K562 (cell line): ENCODE results near the gene ZNF143. TPM values are rescaled to one million over a fixed set of nuclear protein-coding genes. Genes with fewer than 3 reads are reported as not detected.

Experiments used
- ATAC-seq: fragments of 200-7000 bp; cut with Tn5 transposase; 3 replicates; pipeline ENCODE4 v1.9.1; 2020; ENCODE audit warnings: moderate library complexity
- BruUV-seq: library from RNA; stranded (reverse); fragments of 400-500 nt; replicated peaks from 2 replicates; lab custom pipeline; 2021; lab: Mats Ljungman, UMichigan
- CTCF ChIA-PET: fragments of 300-600 bp; formaldehyde crosslinking; extraction: SDS; loops from one replicate; lab custom pipeline; 2021; ENCODE audit warnings: low intra/inter-chr PET ratio; lab: Yijun Ruan, JAX
- POLR2A ChIA-PET: fragments of 300-600, 350-650 bp; sonication (Branson Sonifier 250); formaldehyde crosslinking; extraction: SDS; loops from one replicate; lab custom pipeline; 2021; ENCODE audit warnings: antibody characterized with exemption, inconsistent platforms; lab: Yijun Ruan, JAX
- DNase-seq, 4 experiments: peaks; one replicate each; pipeline versions ENCODE4 v3.0.0 to v3.0.0-alpha.2; 2011 to 2018; ENCODE audit warnings: low spot score in 3 of 4, mixed read lengths in 3 of 4; ENCODE audit errors: extremely low read depth in 1 of 4
- FAIRE-seq: peaks from 2 replicates; lab custom pipeline; 2011; peaks lifted over from hg19 to GRCh38; lab: Jason Lieb, UNC
- H2AFZ ChIP-seq: 2 replicates; pipeline ENCODE4 v1.6.0; 2011; ENCODE audit warnings: low read depth, low read length, control low read depth, inconsistent platforms
- H3K27ac ChIP-seq: fragments of 200-600 bp; 3 replicates; pipeline ENCODE4 v1.8.0; 2011; ENCODE audit warnings: low read depth, mild to moderate bottlenecking, control low read depth, inconsistent platforms, low read length, moderate library complexity, mixed read lengths; ENCODE audit errors: extremely low read depth
- H3K27me3 ChIP-seq, 2 experiments: fragments of 300-600 bp in 1 of 2; 2 replicates in 1 of 2; 3 replicates in 1 of 2; pipeline versions ENCODE4 v1.6.0 to v1.8.0; 2011; ENCODE audit warnings: inconsistent platforms in 2 of 2, low read length in 2 of 2, mild to moderate bottlenecking in 1 of 2, mixed read lengths in 1 of 2, moderate library complexity in 1 of 2; ENCODE audit not compliant: control insufficient read depth in 2 of 2, insufficient read depth in 2 of 2
- H3K36me3 ChIP-seq: fragments of 300-600 bp; 3 replicates; pipeline ENCODE4 v1.8.0; 2011; ENCODE audit warnings: mild to moderate bottlenecking, low read length, inconsistent platforms; ENCODE audit not compliant: control insufficient read depth, insufficient read depth
- H3K4me1 ChIP-seq, 2 experiments: fragments of 200-600 bp in 1 of 2; replicated peaks in 1 of 2; 2 replicates in 1 of 2; 3 replicates in 1 of 2; pipeline versions ENCODE4 v1.5.1 to v1.8.0; 2011; ENCODE audit warnings: inconsistent platforms in 2 of 2, low read length in 2 of 2, mild to moderate bottlenecking in 1 of 2, mixed read lengths in 1 of 2, moderate library complexity in 1 of 2; ENCODE audit not compliant: control insufficient read depth in 2 of 2, insufficient read depth in 2 of 2
- H3K4me2 ChIP-seq: 2 replicates; pipeline ENCODE4 v1.6.1; 2011; ENCODE audit warnings: low read length, control low read depth, inconsistent platforms, mixed read lengths; ENCODE audit not compliant: insufficient read depth
- H3K4me3 ChIP-seq: fragments of 200-600 bp; sonication (generic), shearing (Covaris generic); 2 replicates; pipeline ENCODE4 v1.5.1; 2016; ENCODE audit warnings: control low read depth, inconsistent platforms
- H3K79me2 ChIP-seq: fragments of 200-600 bp; 3 replicates; pipeline ENCODE4 v1.8.0; 2011; ENCODE audit warnings: low read length, inconsistent platforms; ENCODE audit not compliant: control insufficient read depth, insufficient read depth
- H3K9ac ChIP-seq, 2 experiments: 2 replicates each; pipeline versions ENCODE4 v1.6.0 to v1.6.1; 2011; ENCODE audit warnings: low read depth in 2 of 2, low read length in 2 of 2, control low read depth in 1 of 2, inconsistent platforms in 1 of 2, mild to moderate bottlenecking in 1 of 2, mixed read lengths in 1 of 2; ENCODE audit not compliant: insufficient read depth in 1 of 2
- H3K9me1 ChIP-seq: one replicate; pipeline ENCODE4 v1.6.0; 2011; ENCODE audit warnings: inconsistent platforms, mild to moderate bottlenecking, low read length, moderate library complexity; ENCODE audit not compliant: control insufficient read depth, insufficient read depth
- H3K9me3 ChIP-seq: replicated peaks from 2 replicates; pipeline ENCODE4 v1.5.1; 2011; ENCODE audit warnings: low read depth, low read length, inconsistent platforms; ENCODE audit not compliant: control insufficient read depth, insufficient read depth
- H4K20me1 ChIP-seq: replicated peaks from 2 replicates; pipeline ENCODE4 v1.6.1; 2011; ENCODE audit warnings: low read length, inconsistent platforms, mixed read lengths; ENCODE audit not compliant: control insufficient read depth, insufficient read depth
- ATF7 ChIP-seq: fragments of 450-650 bp; IDR thresholded peaks from 2 replicates; pipeline ENCODE4 v1.7.1; 2014; ENCODE audit warnings: mild to moderate bottlenecking, moderate library complexity
- BRCA1 ChIP-seq, 2 experiments: fragments of 450-650 bp in 1 of 2; sonication (generic) in 1 of 2; formaldehyde crosslinking in 1 of 2; IDR thresholded peaks; 2 replicates each; pipeline versions ENCODE4 v1.5.0 to v1.6.1; 2017 to 2020; ENCODE audit warnings: mild to moderate bottlenecking in 1 of 2, missing genetic modification reagents in 1 of 2
- C11orf30 ChIP-seq: fragments of 450-650 bp; IDR thresholded peaks from 2 replicates; pipeline ENCODE4 v1.6.1; 2016; ENCODE audit warnings: low read depth, mild to moderate bottlenecking
- DPF2 ChIP-seq: fragments of 450-650 bp; IDR thresholded peaks from 2 replicates; pipeline ENCODE4 v1.6.1; 2016
- NR4A1 ChIP-seq, 2 experiments: fragments of 250-450 bp in 1 of 2; fragments of 450-650 bp in 1 of 2; sonication (Bioruptor Pico) in 1 of 2; IDR thresholded peaks; 2 replicates each; pipeline versions ENCODE4 v1.4.0 to v1.6.1; 2016 to 2020; ENCODE audit warnings: mild to moderate bottlenecking in 2 of 2, missing compliant biosample characterization in 1 of 2, missing genetic modification characterization in 1 of 2, moderate library complexity in 1 of 2
- PCBP2 ChIP-seq: fragments of 200-400 bp; formaldehyde crosslinking; IDR thresholded peaks from 2 replicates; pipeline ENCODE4 v1.6.1; 2018; ENCODE audit warnings: low read length, low read depth, mild to moderate bottlenecking, moderate library complexity; ENCODE audit not compliant: poor library complexity, severe bottlenecking
- POLR3A ChIP-seq: IDR thresholded peaks from 2 replicates; pipeline ENCODE4 v1.6.1; 2011; ENCODE audit warnings: borderline replicate concordance, mild to moderate bottlenecking, moderate library complexity; ENCODE audit not compliant: insufficient read length, insufficient read depth; ENCODE audit errors: extremely low read depth
- RAD21 ChIP-seq, 2 experiments: fragments of 250-450 bp in 1 of 2; fragments of 450-650 bp in 1 of 2; sonication (Bioruptor Pico) in 1 of 2; formaldehyde crosslinking in 1 of 2; IDR thresholded peaks in 1 of 2; conservative IDR thresholded peaks in 1 of 2; 2 replicates each; pipeline versions ENCODE4 v1.4.0 to v1.8.0; 2020 to 2022; ENCODE audit warnings: mild to moderate bottlenecking in 2 of 2, moderate library complexity in 1 of 2
- SIRT6 ChIP-seq: IDR thresholded peaks from one replicate; pipeline ENCODE4 v1.6.1; 2012; ENCODE audit warnings: low read depth, mild to moderate bottlenecking, control low read depth, inconsistent platforms, low read length, moderate library complexity
- SIX5 ChIP-seq, 2 experiments: IDR thresholded peaks; 2 replicates each; pipeline ENCODE4 v1.6.1; 2011; ENCODE audit warnings: low read length in 2 of 2, borderline replicate concordance in 1 of 2, low read depth in 1 of 2, mild to moderate bottlenecking in 1 of 2, moderate library complexity in 1 of 2; ENCODE audit not compliant: insufficient read depth in 1 of 2
- SMC3 ChIP-seq: conservative IDR thresholded peaks from 2 replicates; pipeline ENCODE4 v1.6.1; 2011; ENCODE audit warnings: low read depth, low read length, improper control_type of control experiment; ENCODE audit not compliant: insufficient read depth
- YY1 ChIP-seq, 3 experiments: IDR thresholded peaks; 2 replicates each; pipeline ENCODE4 v1.6.1; 2011; ENCODE audit warnings: low read length in 2 of 3, mild to moderate bottlenecking in 2 of 3, moderate library complexity in 2 of 3, borderline replicate concordance in 1 of 3, control low read depth in 1 of 3, low read depth in 1 of 3; ENCODE audit not compliant: insufficient read depth in 3 of 3, insufficient replicate concordance in 2 of 3, control insufficient read depth in 1 of 3, insufficient read length in 1 of 3; ENCODE audit errors: extremely low read depth in 1 of 3
- ZNF311 ChIP-seq: fragments of 250-450 bp; sonication (Bioruptor Pico); IDR thresholded peaks from 2 replicates; pipeline ENCODE4 v1.4.0; 2020; ENCODE audit warnings: mild to moderate bottlenecking, moderate library complexity
- WGBS: fragments of 100-300 bp; shearing (Covaris generic); methylation state at CpG from one replicate; pipeline ENCODE4 v1.1.6; 2016; ENCODE audit warnings: low coverage, mixed read lengths; ENCODE audit not compliant: insufficient coverage; ENCODE audit errors: missing lambda C conversion rate; 5-methylcytosine and 5-hydroxymethylcytosine counted together
- in situ Hi-C: fragments of 300-500 bp; cut with MboI; formaldehyde crosslinking; loops from 4 replicates; pipeline ENCODE4 v1.15.0; 2018; ENCODE audit warnings: inconsistent platforms, mixed read lengths
- intact Hi-C: fragments of 100-400 bp; cut with micrococcal nuclease; formaldehyde crosslinking; loops from 2 replicates; pipeline ENCODE4 v1.14.2; 2022
- polyA plus RNA-seq, 8 experiments: library from polyadenylated mRNA; depleted of rRNA in 4 of 8; stranded (reverse) in 5 of 8; unstranded in 3 of 8; fragments of >200 nt; fragmentation: Nextera tagmentation in 2 of 8; fragmentation: Illumina TruSeq in 1 of 8; extraction: Ambion mirVana in 2 of 8; extraction: Trizol in 1 of 8; gene quantifications; 2 replicates each; pipeline versions ENCODE4 v1.2.1 to v1.2.3, GENCODE V29; 2011 to 2014; ENCODE audit warnings: inconsistent platforms in 1 of 8, missing spikeins in 1 of 8
- total RNA-seq, 7 experiments: library from RNA; depleted of rRNA in 6 of 7; stranded (reverse); fragments of >200 nt in 6 of 7; fragmentation: Illumina TruSeq in 2 of 7; extraction: Trizol in 2 of 7; gene quantifications; 2 replicates each; pipeline versions ENCODE4 v1.2.1 to v1.2.3, GENCODE V29; 2011 to 2021; ENCODE audit warnings: low replicate concordance in 1 of 7
- TF ChIP-seq, protein P1 (sequence below), 2 experiments: fragments of 450-650 bp; conservative IDR thresholded peaks; 2 replicates each; pipeline ENCODE4 v1.6.1; 2017; ENCODE audit warnings: mild to moderate bottlenecking in 2 of 2, moderate library complexity in 2 of 2
- TF ChIP-seq, protein P2 (sequence below): fragments of 450-650 bp; IDR thresholded peaks from 2 replicates; pipeline ENCODE4 v1.6.1; 2016; ENCODE audit warnings: mild to moderate bottlenecking

Gene ZNF143
- total and polyA plus RNA-seq, 9 of the 15 experiments (the other 6 are each of a cell fraction or from before 2014, with no cell fraction given), result 18.4 to 58.5 (median 27.1) TPM

DNA sequence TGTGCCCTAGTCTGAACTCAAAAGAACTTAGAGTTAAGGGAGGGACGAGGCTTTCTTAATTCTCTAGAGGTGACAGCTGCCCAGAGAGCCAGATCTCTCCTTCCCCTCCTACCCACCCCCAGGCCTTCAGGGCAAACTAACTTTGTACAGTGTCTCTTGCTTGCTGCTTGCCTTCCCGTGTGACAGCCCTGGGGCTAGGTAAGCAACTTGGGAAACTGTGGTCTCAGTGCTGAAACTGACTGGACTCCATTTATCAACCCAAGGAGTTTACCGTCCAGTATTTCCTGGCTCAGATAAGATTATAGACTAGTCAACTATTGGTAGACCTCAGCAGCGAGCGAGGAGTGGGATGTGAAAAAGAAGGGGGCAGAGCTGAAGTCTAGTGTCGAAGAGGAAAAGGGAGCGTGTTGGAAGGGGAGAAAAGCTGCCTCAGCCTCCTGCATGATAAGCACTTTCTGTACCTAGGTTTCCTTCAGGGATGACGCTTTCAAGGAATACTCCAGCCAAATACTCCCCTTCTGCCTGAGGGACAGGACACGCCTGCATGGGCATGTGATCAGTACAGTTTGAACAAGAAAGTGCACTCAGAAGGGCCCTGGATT, 69.3 kb downstream of the ZNF143 start:
- CTCF ChIA-PET, result no interaction called here
- FAIRE-seq, result peak; percentile 23
- in situ Hi-C loops, result no loop called here
- no peak for TF ChIP-seq ATF7
- no peak for TF ChIP-seq POLR3A
- no peak for TF ChIP-seq PCBP2
- TF ChIP-seq SIRT6, result no peak
- no peak for TF ChIP-seq SMC3
- no peak for TF ChIP-seq SIX5 (IDR thresholded peaks at IDR 0.05; ENCODE audit: borderline replicate concordance in 1 of 2, insufficient read depth in 1 of 2, low read depth in 1 of 2, low read length in 2 of 2)
- peak; percentile 69 for TF ChIP-seq C11orf30
- peak; percentile 56 for TF ChIP-seq DPF2
- TF ChIP-seq, protein P1, sequence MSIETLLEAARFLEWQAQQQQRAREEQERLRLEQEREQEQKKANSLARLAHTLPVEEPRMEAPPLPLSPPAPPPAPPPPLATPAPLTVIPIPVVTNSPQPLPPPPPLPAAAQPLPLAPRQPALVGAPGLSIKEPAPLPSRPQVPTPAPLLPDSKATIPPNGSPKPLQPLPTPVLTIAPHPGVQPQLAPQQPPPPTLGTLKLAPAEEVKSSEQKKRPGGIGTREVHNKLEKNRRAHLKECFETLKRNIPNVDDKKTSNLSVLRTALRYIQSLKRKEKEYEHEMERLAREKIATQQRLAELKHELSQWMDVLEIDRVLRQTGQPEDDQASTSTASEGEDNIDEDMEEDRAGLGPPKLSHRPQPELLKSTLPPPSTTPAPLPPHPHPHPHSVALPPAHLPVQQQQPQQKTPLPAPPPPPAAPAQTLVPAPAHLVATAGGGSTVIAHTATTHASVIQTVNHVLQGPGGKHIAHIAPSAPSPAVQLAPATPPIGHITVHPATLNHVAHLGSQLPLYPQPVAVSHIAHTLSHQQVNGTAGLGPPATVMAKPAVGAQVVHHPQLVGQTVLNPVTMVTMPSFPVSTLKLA (conservative IDR thresholded peaks at IDR 0.05), result no peak
- no peak for TF ChIP-seq NR4A1 (CRISPR knock-in tag; IDR thresholded peaks at IDR 0.05)
- peak; percentile 47; the same call in 1 of the 2 replicates for TF ChIP-seq NR4A1 (tag; IDR thresholded peaks at IDR 0.05)
- TF ChIP-seq ZNF311, result no peak
- TF ChIP-seq, protein P2, sequence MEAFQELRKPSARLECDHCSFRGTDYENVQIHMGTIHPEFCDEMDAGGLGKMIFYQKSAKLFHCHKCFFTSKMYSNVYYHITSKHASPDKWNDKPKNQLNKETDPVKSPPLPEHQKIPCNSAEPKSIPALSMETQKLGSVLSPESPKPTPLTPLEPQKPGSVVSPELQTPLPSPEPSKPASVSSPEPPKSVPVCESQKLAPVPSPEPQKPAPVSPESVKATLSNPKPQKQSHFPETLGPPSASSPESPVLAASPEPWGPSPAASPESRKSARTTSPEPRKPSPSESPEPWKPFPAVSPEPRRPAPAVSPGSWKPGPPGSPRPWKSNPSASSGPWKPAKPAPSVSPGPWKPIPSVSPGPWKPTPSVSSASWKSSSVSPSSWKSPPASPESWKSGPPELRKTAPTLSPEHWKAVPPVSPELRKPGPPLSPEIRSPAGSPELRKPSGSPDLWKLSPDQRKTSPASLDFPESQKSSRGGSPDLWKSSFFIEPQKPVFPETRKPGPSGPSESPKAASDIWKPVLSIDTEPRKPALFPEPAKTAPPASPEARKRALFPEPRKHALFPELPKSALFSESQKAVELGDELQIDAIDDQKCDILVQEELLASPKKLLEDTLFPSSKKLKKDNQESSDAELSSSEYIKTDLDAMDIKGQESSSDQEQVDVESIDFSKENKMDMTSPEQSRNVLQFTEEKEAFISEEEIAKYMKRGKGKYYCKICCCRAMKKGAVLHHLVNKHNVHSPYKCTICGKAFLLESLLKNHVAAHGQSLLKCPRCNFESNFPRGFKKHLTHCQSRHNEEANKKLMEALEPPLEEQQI, result no peak
- TF ChIP-seq BRCA1 (IDR thresholded peaks at IDR 0.05), result no peak
- no peak for TF ChIP-seq BRCA1 (CRISPR knock-in tag; IDR thresholded peaks at IDR 0.05)
- no peak for TF ChIP-seq RAD21 (CRISPR knock-in tag; conservative IDR thresholded peaks at IDR 0.05 in 1 of 2, IDR thresholded peaks at IDR 0.05 in 1 of 2)
- peak in 1 of 3 experiments; percentile 13 for TF ChIP-seq YY1 (IDR thresholded peaks at IDR 0.05; ENCODE audit: borderline replicate concordance in 1 of 3, control insufficient read depth in 1 of 3, extremely low read depth in 1 of 3, insufficient read depth in 3 of 3, insufficient read length in 1 of 3, insufficient replicate concordance in 2 of 3, low read depth in 1 of 3, low read length in 2 of 3)

More for the DNA sequence above, 69.3 kb downstream of the ZNF143 start:
- no TSS peak for BruUV-seq
- DNase-seq, result peak in 2 of 4 experiments; percentile 48 to 60
- Histone ChIP-seq H3K79me2 (no peaks in the 10 kb centered on the region), H3K9me1 (no peaks in the 10 kb centered on the region), H2AFZ (peak overlapping the region; percentile 94), H3K27ac (peak overlapping the region; percentile 80), H4K20me1 (no peaks in the 10 kb centered on the region), H3K27me3 (no peaks in the 10 kb centered on the region), H3K4me1 (peaks cover 23 to 26% of the 10 kb centered on the region in 2 experiments; a peak in 4 of 5 replicates), H3K4me2 (peak overlapping the region; percentile 65), H3K4me3 (no peak overlapping the region), H3K9ac (peak overlapping the region; percentile 66 to 86; a peak in 3 of 4 replicates), H3K36me3 (peaks cover 17% of the 10 kb centered on the region; the same call in 2 of the 3 replicates), H3K9me3 (no peaks in the 10 kb centered on the region)
- WGBS, result 4% methylated on average over 9 of the region's 9 CpGs
- intact Hi-C loops, result no loop called here
- POLR2A ChIA-PET, result interaction anchor here (0.6 to 3.5 kb wide), 9 partner anchors 8 to 69 kb away, joined by 3 to 18 read pairs (median 5); partner anchors contain the start of gene ZNF143
- peak; percentile 70 for ATAC-seq
